Thymus (tissue), 11 donors: ENCODE measurements around the gene AGBL5. TPM values are rescaled to one million over a fixed set of nuclear protein-coding genes. Genes with fewer than 3 reads are reported as not detected.

ENCODE experiments used
- DNase-seq, 9 donors: peaks; one replicate each; pipeline ENCODE4 v3.0.0-alpha.2; 2013; ENCODE audit warnings: low spot score in 9 of 9, low read depth in 6 of 9, missing footprints in 1 of 9
- H3K27ac ChIP-seq, 2 donors: one replicate each; pipeline ENCODE4 v1.5.1; 2013; ENCODE audit warnings: control low read depth in 1 of 2, low read depth in 1 of 2, low read length in 1 of 2, mild to moderate bottlenecking in 1 of 2, moderate library complexity in 1 of 2
- H3K27me3 ChIP-seq, 2 donors: one replicate each; pipeline ENCODE4 v1.5.1; 2013; ENCODE audit warnings: low read length in 1 of 2; ENCODE audit not compliant: control insufficient read depth in 2 of 2, insufficient read depth in 1 of 2
- H3K36me3 ChIP-seq, 2 donors: one replicate each; pipeline ENCODE4 v1.5.1; 2013; ENCODE audit warnings: low read length in 1 of 2, mild to moderate bottlenecking in 1 of 2, moderate library complexity in 1 of 2; ENCODE audit not compliant: control insufficient read depth in 2 of 2, insufficient read depth in 2 of 2
- H3K4me1 ChIP-seq, 2 donors: one replicate each; pipeline ENCODE4 v1.5.1; 2013; ENCODE audit warnings: low read length in 2 of 2; ENCODE audit not compliant: control insufficient read depth in 2 of 2, insufficient read depth in 2 of 2
- H3K4me3 ChIP-seq, 2 donors: one replicate each; pipeline ENCODE4 v1.5.1; 2013; ENCODE audit warnings: low read length in 2 of 2, control low read depth in 1 of 2, mild to moderate bottlenecking in 1 of 2
- H3K9me3 ChIP-seq, 2 donors: one replicate each; pipeline ENCODE4 v1.5.1; 2013; ENCODE audit warnings: low read length in 1 of 2, mild to moderate bottlenecking in 1 of 2; ENCODE audit not compliant: control insufficient read depth in 2 of 2, insufficient read depth in 1 of 2
- WGBS: extraction: QIAGEN DNeasy Blood & Tissue Kit; methylation state at CpG from one replicate; pipeline ENCODE4 v1.1.7; 2013; 5-methylcytosine and 5-hydroxymethylcytosine counted together
- polyA plus RNA-seq: library from polyadenylated mRNA; stranded (reverse); fragments of 200-250 nt; gene quantifications from one replicate; pipeline ENCODE4 v1.2.3, GENCODE V29; 2013
- total RNA-seq: library from RNA; stranded (reverse); fragments of 120-200 nt; gene quantifications from one replicate; pipeline ENCODE4 v1.2.4, GENCODE V29; 2013
- donor health status: healthy.

The AGBL5 gene
- total and polyA plus RNA-seq, 2 donors, result 11.0 to 18.5 TPM

- Histone ChIP-seq H3K9me3 (no peaks in the 10 kb centered on the region), H3K36me3 (no peaks in the 10 kb centered on the region), H3K27ac (no peak overlapping the region), H3K4me1 (peaks cover 28 to 50% of the 10 kb centered on the region in 2 donors), H3K4me3 (no peak overlapping the region), H3K27me3 (peaks cover 2 to 39% of the 10 kb centered on the region in 2 donors)
- 96% methylated on average over 6 of the region's 6 CpGs for WGBS
- no peak for DNase-seq
These were observed 33.0 kb downstream of the AGBL5 start for GRCh38 chr2:27084297-27085061.

DNA sequence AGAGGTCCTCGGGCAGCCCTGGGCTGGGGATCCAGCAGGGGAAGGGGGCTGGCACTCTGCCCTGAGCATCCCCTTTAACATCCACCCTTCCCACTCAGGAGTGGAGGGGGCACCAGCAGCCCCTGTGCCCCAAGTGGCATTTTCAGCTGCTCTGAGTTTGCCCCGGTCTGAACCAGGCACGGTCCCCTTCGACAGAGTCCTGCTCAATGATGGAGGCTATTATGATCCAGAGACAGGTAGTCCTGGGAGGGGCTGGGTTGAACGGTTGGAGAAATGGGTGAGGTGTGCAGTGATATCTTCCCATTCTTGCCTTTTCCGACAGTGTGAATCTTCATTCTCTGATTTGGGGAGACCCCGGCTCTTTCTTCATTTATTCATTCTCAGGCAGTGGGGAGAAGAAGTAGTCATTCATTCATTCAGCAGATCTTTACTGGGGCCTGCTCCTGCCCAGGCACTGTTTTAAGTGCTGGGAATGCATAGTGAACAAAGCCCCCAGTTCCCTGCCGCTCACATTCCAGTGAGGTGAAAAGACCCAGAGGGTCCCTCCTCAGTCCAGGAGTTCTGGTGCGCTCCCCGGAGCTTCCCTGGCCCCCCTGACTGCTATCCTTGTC, 33.7 kb downstream of the AGBL5 start:
- Histone ChIP-seq H3K4me3 (peak overlapping the region; percentile 57 to 78), H3K36me3 (no peaks in the 10 kb centered on the region), H3K9me3 (no peaks in the 10 kb centered on the region), H3K4me1 (peaks cover 28 to 43% of the 10 kb centered on the region in 2 donors), H3K27ac (no peak overlapping the region), H3K27me3 (peaks cover 2 to 41% of the 10 kb centered on the region in 2 donors)
- no peak for DNase-seq
- 83% methylated on average over 10 of the region's 10 CpGs for WGBS

- Histone ChIP-seq H3K27me3 (peaks cover 2 to 41% of the 10 kb centered on the region in 2 donors), H3K9me3 (no peaks in the 10 kb centered on the region), H3K4me3 (peak overlapping the region; percentile 57 to 78), H3K27ac (peak overlapping the region in 1 of 2 donors; percentile 90), H3K4me1 (peaks cover 28 to 38% of the 10 kb centered on the region in 2 donors), H3K36me3 (no peaks in the 10 kb centered on the region)
- WGBS, result 7% methylated on average over 38 of the region's 38 CpGs
- DNase-seq, result peak in 3 of 9 donors; percentile 32 to 33 (median 33)
These were observed 34.2 kb downstream of the AGBL5 start for GRCh38 chr2:27085673-27086089.

GRCh38 chr2:27086090-27086723, 34.7 kb downstream of the AGBL5 start:
- H3K27me3 ChIP-seq, result peaks cover 2 to 41% of the 10 kb centered on the region in 2 donors
- H3K4me3 ChIP-seq, result peak overlapping the region; percentile 57 to 78
- DNase-seq, result peak; percentile 78 to 98 (median 94)
- peak overlapping the region; percentile 72 to 90 for H3K27ac ChIP-seq
- no peaks in the 10 kb centered on the region for H3K9me3 ChIP-seq
- H3K4me1 ChIP-seq, result peaks cover 28 to 33% of the 10 kb centered on the region in 2 donors
- under 1% methylated on average over 81 of the region's 81 CpGs for WGBS
- no peaks in the 10 kb centered on the region for H3K36me3 ChIP-seq

DNA sequence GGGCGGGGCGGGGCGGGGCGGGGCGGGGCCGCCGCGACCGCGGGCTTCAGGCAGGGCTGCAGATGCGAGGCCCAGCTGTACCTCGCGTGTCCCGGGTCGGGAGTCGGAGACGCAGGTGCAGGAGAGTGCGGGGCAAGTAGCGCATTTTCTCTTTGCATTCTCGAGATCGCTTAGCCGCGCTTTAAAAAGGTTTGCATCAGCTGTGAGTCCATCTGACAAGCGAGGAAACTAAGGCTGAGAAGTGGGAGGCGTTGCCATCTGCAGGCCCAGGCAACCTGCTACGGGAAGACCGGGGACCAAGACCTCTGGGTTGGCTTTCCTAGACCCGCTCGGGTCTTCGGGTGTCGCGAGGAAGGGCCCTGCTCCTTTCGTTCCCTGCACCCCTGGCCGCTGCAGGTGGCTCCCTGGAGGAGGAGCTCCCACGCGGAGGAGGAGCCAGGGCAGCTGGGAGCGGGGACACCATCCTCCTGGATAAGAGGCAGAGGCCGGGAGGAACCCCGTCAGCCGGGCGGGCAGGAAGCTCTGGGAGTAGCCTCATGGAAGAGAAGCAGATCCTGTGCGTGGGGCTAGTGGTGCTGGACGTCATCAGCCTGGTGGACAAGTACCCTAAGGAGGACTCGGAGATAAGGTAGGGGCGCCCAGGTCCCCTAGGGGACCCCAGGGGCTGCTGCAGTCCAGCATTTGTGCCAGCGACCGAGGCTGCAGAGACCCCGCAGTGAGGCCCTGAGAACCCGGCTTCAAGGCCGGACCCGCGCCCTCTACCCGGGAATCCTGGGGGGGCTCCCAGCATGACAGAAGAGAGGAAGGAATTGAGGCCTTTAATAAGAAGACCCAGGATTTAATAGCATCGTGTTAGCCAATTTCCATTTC, 35.5 kb downstream of the AGBL5 start, which contains the start of gene KHK:
Gene KHK, plus strand, starts transcription at position 49 of the 870 bp plus-strand sequence. Its CDS starts 488 bp downstream, at position 537.
- no peak for DNase-seq
- Histone ChIP-seq H3K4me3 (peak within 1 kb of the TSS; percentile 57 to 78), H3K27me3 (peaks cover 2 to 41% of the 10 kb centered on the region in 2 donors), H3K27ac (peak within 1 kb of the TSS; percentile 88 to 90), H3K9me3 (no peaks in the 10 kb centered on the region), H3K4me1 (peaks cover 21 to 25% of the 10 kb centered on the region in 2 donors), H3K36me3 (no peaks in the 10 kb centered on the region)
- WGBS, result 18% methylated on average over 54 of the region's 54 CpGs

GRCh38 chr2:27087823-27088410, 36.4 kb downstream of the AGBL5 start:
- WGBS, result 98% methylated on average over 5 of the region's 5 CpGs
- H3K36me3 ChIP-seq, result no peaks in the 10 kb centered on the region
- H3K27ac ChIP-seq, result no peak overlapping the region
- peaks cover 19 to 23% of the 10 kb centered on the region in 2 donors for H3K4me1 ChIP-seq
- DNase-seq, result no peak
- no peak overlapping the region for H3K4me3 ChIP-seq
- H3K27me3 ChIP-seq, result peaks cover 2 to 41% of the 10 kb centered on the region in 2 donors
- no peaks in the 10 kb centered on the region for H3K9me3 ChIP-seq

DNA sequence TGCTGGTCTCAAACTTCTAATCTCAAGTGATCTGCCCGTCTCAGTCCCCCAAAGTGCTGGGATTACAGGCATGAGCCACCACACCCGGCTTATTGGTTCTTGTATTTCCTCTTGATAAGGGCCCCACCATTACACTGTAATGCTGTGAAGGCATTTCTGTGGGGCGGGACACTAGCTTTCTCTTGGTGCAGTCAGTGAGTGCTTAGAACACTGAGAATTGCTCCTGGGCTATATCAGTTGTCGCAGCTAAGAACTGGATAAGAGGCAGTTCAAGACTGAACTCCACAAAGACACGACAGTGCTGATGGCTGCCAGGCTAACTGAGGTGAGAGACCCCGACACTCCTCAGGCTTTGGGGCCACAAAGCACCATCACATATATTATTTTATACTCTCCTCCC, 37.2 kb downstream of the AGBL5 start:
- 97% methylated on average over 6 of the region's 6 CpGs for WGBS
- Histone ChIP-seq H3K27ac (no peak overlapping the region), H3K36me3 (no peaks in the 10 kb centered on the region), H3K9me3 (no peaks in the 10 kb centered on the region), H3K4me3 (no peak overlapping the region), H3K4me1 (peaks cover 19 to 23% of the 10 kb centered on the region in 2 donors), H3K27me3 (peaks cover 2 to 41% of the 10 kb centered on the region in 2 donors)
- DNase-seq, result no peak
